ENCODE measurements around the gene BTF3L4.

GRCh38 chr1:52125736-52126359 lies 69.8 kb downstream of the BTF3L4 start:
- TF ChIP-seq EZH2 (IDR thresholded peaks at IDR 0.05; ENCODE audit: low read depth) (no peak), CTCF (conservative IDR thresholded peaks at IDR 0.05) (no peak)

Data from PC-9 (cell line).